ENCODE results near the gene MKRN3. TPM values are rescaled to one million over a fixed set of nuclear protein-coding genes. Genes with fewer than 3 reads are reported as not detected.
A peak's percentile ranks its signal among the peaks of the same experiment; 100 is the strongest.

MKRN3 gene
- polyA plus RNA-seq = 10.7 and 13.9 TPM in 2 replicates
- 20.5 and 23.1 TPM in 2 replicates for polyA minus RNA-seq

- Histone ChIP-seq H3K9me3 (ENCODE audit: low read length) (no peaks in the 10 kb centered on the region), H3K79me2 (replicated peaks; ENCODE audit: insufficient read depth, low read length) (peaks cover 65% of the 10 kb centered on the region), H3K4me2 (ENCODE audit: low read length) (no peak within 1 kb of the TSS), H3F3A (ENCODE audit: insufficient read depth, low read length, poor library complexity, severe bottlenecking) (no peaks in the 10 kb centered on the region), H2AFZ (ENCODE audit: low read depth, low read length) (peak within 1 kb of the TSS; percentile 34), H4K20me1 (ENCODE audit: insufficient read depth) (no peaks in the 10 kb centered on the region), H3K9ac (ENCODE audit: low read length) (peak within 1 kb of the TSS; percentile 73), H3K27me3 (ENCODE audit: insufficient read depth, low read depth, low read length) (no peaks in the 10 kb centered on the region), H3K9me2 (ENCODE audit: insufficient read depth, low read length) (no peaks in the 10 kb centered on the region), H3K36me3 (ENCODE audit: insufficient read depth, low read length) (no peaks in the 10 kb centered on the region), H3K27ac (ENCODE audit: low read length) (peak within 1 kb of the TSS; percentile 98), H3K4me3 (ENCODE audit: low read length) (peak within 1 kb of the TSS; percentile 68)
- no peak for TF ChIP-seq EP300 (conservative IDR thresholded peaks at IDR 0.05; ENCODE audit: poor library complexity, severe bottlenecking)
- peak; percentile 56 for TF ChIP-seq MXI1 (conservative IDR thresholded peaks at IDR 0.05; ENCODE audit: poor library complexity, severe bottlenecking)
- TF ChIP-seq TAF1 (IDR thresholded peaks at IDR 0.05; ENCODE audit: low read depth) = peak; percentile 86
- TF ChIP-seq SMC3 (conservative IDR thresholded peaks at IDR 0.05; ENCODE audit: poor library complexity) = peak; percentile 15
- no peak for TF ChIP-seq REST (IDR thresholded peaks at IDR 0.05; ENCODE audit: borderline replicate concordance)
- peak; percentile 85 for TF ChIP-seq POLR2AphosphoS5 (IDR thresholded peaks at IDR 0.05)
- peak; percentile 14 for TF ChIP-seq RAD21 (conservative IDR thresholded peaks at IDR 0.05)
These were observed at the start of gene MKRN3 for GRCh38 chr15:23565395-23566070. Gene MKRN3 (plus strand): TSS chr15:23565674. CDS start chr15:23565783, 109 bp downstream.

- no peak overlapping the region for H3K4me3 ChIP-seq (ENCODE audit: low read length)
- no peak overlapping the region for H3K4me2 ChIP-seq (ENCODE audit: low read length)
- H3K9me2 ChIP-seq (ENCODE audit: insufficient read depth, low read length) = no peaks in the 10 kb centered on the region
- no peaks in the 10 kb centered on the region for H4K20me1 ChIP-seq (ENCODE audit: insufficient read depth)
- H3K79me2 ChIP-seq (replicated peaks; ENCODE audit: insufficient read depth, low read length) = no peaks in the 10 kb centered on the region
- no peak overlapping the region for H3K9ac ChIP-seq (ENCODE audit: low read length)
- no peak for TF ChIP-seq REST (IDR thresholded peaks at IDR 0.05; ENCODE audit: borderline replicate concordance)
- no peak for TF ChIP-seq POLR2AphosphoS5 (IDR thresholded peaks at IDR 0.05)
- no peak for TF ChIP-seq TAF1 (IDR thresholded peaks at IDR 0.05; ENCODE audit: low read depth)
- TF ChIP-seq CTCF (IDR thresholded peaks at IDR 0.05; ENCODE audit: poor library complexity, severe bottlenecking) = no peak
- TF ChIP-seq EP300 (conservative IDR thresholded peaks at IDR 0.05; ENCODE audit: poor library complexity, severe bottlenecking) = no peak
- no peak for TF ChIP-seq MXI1 (conservative IDR thresholded peaks at IDR 0.05; ENCODE audit: poor library complexity, severe bottlenecking)
- TF ChIP-seq SMC3 (conservative IDR thresholded peaks at IDR 0.05; ENCODE audit: poor library complexity) = no peak
- no peak for TF ChIP-seq EZH2 (IDR thresholded peaks at IDR 0.05; ENCODE audit: borderline replicate concordance, insufficient read depth, low read length, poor library complexity, severe bottlenecking)
- TF ChIP-seq RAD21 (conservative IDR thresholded peaks at IDR 0.05) = no peak
- H3K27me3 ChIP-seq (ENCODE audit: insufficient read depth, low read depth, low read length) = no peaks in the 10 kb centered on the region
- no peaks in the 10 kb centered on the region for H3K9me3 ChIP-seq (ENCODE audit: low read length)
- no peaks in the 10 kb centered on the region for H3K36me3 ChIP-seq (ENCODE audit: insufficient read depth, low read length)
- no peaks in the 10 kb centered on the region for H3F3A ChIP-seq (ENCODE audit: insufficient read depth, low read length, poor library complexity, severe bottlenecking)
- no peak overlapping the region for H2AFZ ChIP-seq (ENCODE audit: low read depth, low read length)
- H3K27ac ChIP-seq (ENCODE audit: low read length) = no peak overlapping the region
These were observed 48.6 kb upstream of the MKRN3 start for GRCh38 chr15:23516866-23517265.

Data from neural cell (in vitro differentiated cells).